ENCODE results near the gene USP15.
"Not testable (repeated sequence)": the region's sequence is repeated elsewhere in the genome, so short reads cannot be mapped to it uniquely, and the experiment has no call there.

The USP15 gene

GRCh38 chr12:62323386-62323785 lies 63.2 kb downstream of the USP15 start:
- DNase-seq (ENCODE audit: low read depth), result no peak

- no peak for DNase-seq (ENCODE audit: low read depth)
These were observed 68.2 kb downstream of the USP15 start for GRCh38 chr12:62328296-62328921.

- DNase-seq (ENCODE audit: low read depth), result no peak
These were observed 71.1 kb downstream of the USP15 start for GRCh38 chr12:62331306-62331705.

GRCh38 chr12:62332598-62332997 lies 72.4 kb downstream of the USP15 start:
- DNase-seq (ENCODE audit: low read depth), result peak; percentile 74

GRCh38 chr12:62335057-62335456 lies 74.9 kb downstream of the USP15 start:
- DNase-seq (ENCODE audit: low read depth), result no peak

GRCh38 chr12:62335796-62336195 lies 75.6 kb downstream of the USP15 start:
- no peak for DNase-seq (ENCODE audit: low read depth)

GRCh38 chr12:62337643-62338042 lies 77.4 kb downstream of the USP15 start:
- not testable (repeated sequence) for DNase-seq (ENCODE audit: low read depth)

- DNase-seq (ENCODE audit: low read depth), result not testable (repeated sequence)
These were observed 82.6 kb downstream of the USP15 start for GRCh38 chr12:62342614-62343303.

GRCh38 chr12:62343304-62344120 lies 83.3 kb downstream of the USP15 start:
- DNase-seq (ENCODE audit: low read depth), result not testable (repeated sequence)

- DNase-seq (ENCODE audit: low read depth), result not testable (repeated sequence)
These were observed 84.7 kb downstream of the USP15 start for GRCh38 chr12:62344731-62345556.

GRCh38 chr12:62345667-62346066 lies 85.5 kb downstream of the USP15 start:
- no peak for DNase-seq (ENCODE audit: low read depth)

GRCh38 chr12:62346817-62347216 lies 86.6 kb downstream of the USP15 start:
- peak; percentile 17 for DNase-seq (ENCODE audit: low read depth)

GRCh38 chr12:62347922-62348650 lies 87.9 kb downstream of the USP15 start:
- peak; percentile 87 for DNase-seq (ENCODE audit: low read depth)

- DNase-seq (ENCODE audit: low read depth), result no peak
These were observed 90.3 kb downstream of the USP15 start for GRCh38 chr12:62350554-62350953.

- DNase-seq (ENCODE audit: low read depth), result no peak
These were observed 91.1 kb downstream of the USP15 start for GRCh38 chr12:62351326-62351725.

- DNase-seq (ENCODE audit: low read depth), result no peak
These were observed 100.8 kb downstream of the USP15 start for GRCh38 chr12:62361048-62361447.

- DNase-seq (ENCODE audit: low read depth), result no peak
These were observed 103.3 kb downstream of the USP15 start for GRCh38 chr12:62363506-62363905.

- DNase-seq (ENCODE audit: low read depth), result not testable (repeated sequence)
These were observed 104.5 kb downstream of the USP15 start for GRCh38 chr12:62364697-62365096.

GRCh38 chr12:62365846-62366245 lies 105.6 kb downstream of the USP15 start:
- DNase-seq (ENCODE audit: low read depth), result not testable (repeated sequence)

- DNase-seq (ENCODE audit: low read depth), result not testable (repeated sequence)
These were observed 108.4 kb downstream of the USP15 start for GRCh38 chr12:62368430-62369223.
